Measurements from ENCODE around the gene CD163L1. TPM values are rescaled to one million over a fixed set of nuclear protein-coding genes. Genes with fewer than 3 reads are reported as not detected.

Gene CD163L1
- total RNA-seq, 1 experiment from 2014 or later: 27.0 TPM

- H4K20me1 ChIP-seq (ENCODE audit: insufficient read depth): no peaks in the 10 kb centered on the region
- TF ChIP-seq EZH2phosphoT487 (IDR thresholded peaks at IDR 0.05; ENCODE audit: borderline replicate concordance) (no peak), POLR2AphosphoS5 (IDR thresholded peaks at IDR 0.05; ENCODE audit: low read depth, low read length) (no peak), POLR2A (IDR thresholded peaks at IDR 0.05; ENCODE audit: borderline replicate concordance, extremely low read depth, insufficient read depth, insufficient read length) (no peak), SRF (IDR thresholded peaks at IDR 0.05; ENCODE audit: low read depth) (no peak), CTCF (IDR thresholded peaks at IDR 0.05 in 2 of 3, conservative IDR thresholded peaks at IDR 0.05 in 1 of 3; ENCODE audit: borderline replicate concordance in 1 of 3, insufficient read depth in 1 of 3, low read depth in 2 of 3, low read length in 2 of 3) (no peak), ZBTB33 (IDR thresholded peaks at IDR 0.05; ENCODE audit: extremely low read depth, insufficient replicate concordance, low read length) (no peak), FOSL1 (IDR thresholded peaks at IDR 0.05; ENCODE audit: low read depth) (no peak), EGR1 (IDR thresholded peaks at IDR 0.05; ENCODE audit: low read depth) (no peak), ELF1 (IDR thresholded peaks at IDR 0.05; ENCODE audit: borderline replicate concordance, low read depth) (no peak), JUND (IDR thresholded peaks at IDR 0.05) (no peak), CEBPB (IDR thresholded peaks at IDR 0.05; ENCODE audit: low read depth) (no peak), YY1 (IDR thresholded peaks at IDR 0.05; ENCODE audit: extremely low read depth, insufficient replicate concordance, low read depth, low read length) (no peak), SP1 (IDR thresholded peaks at IDR 0.05; ENCODE audit: low read depth) (no peak), TCF7L2 (IDR thresholded peaks at IDR 0.05; ENCODE audit: borderline replicate concordance, extremely low read depth, insufficient read depth, insufficient read length) (no peak)
- TF ChIP-seq, protein P1, sequence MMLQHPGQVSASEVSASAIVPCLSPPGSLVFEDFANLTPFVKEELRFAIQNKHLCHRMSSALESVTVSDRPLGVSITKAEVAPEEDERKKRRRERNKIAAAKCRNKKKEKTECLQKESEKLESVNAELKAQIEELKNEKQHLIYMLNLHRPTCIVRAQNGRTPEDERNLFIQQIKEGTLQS (IDR thresholded peaks at IDR 0.05): no peak
- no peak overlapping the region for H2AFZ ChIP-seq (ENCODE audit: low read depth, low read length, poor library complexity, severe bottlenecking)
- POLR2A ChIA-PET: no interaction called here
- H3K9me2 ChIP-seq (ENCODE audit: insufficient read depth): no peaks in the 10 kb centered on the region
- no peaks in the 10 kb centered on the region for H3K27me3 ChIP-seq (ENCODE audit: insufficient read depth, low read length)
- H3K9ac ChIP-seq (ENCODE audit: low read length): no peak overlapping the region
- intact Hi-C loops (cut with micrococcal nuclease): no loop called here
- H3K36me3 ChIP-seq (ENCODE audit: control insufficient read depth in 1 of 2, insufficient read depth in 2 of 2, low read length in 2 of 2): no peaks in the 10 kb centered on the region
- H3K79me2 ChIP-seq (ENCODE audit: insufficient read depth, low read length): no peaks in the 10 kb centered on the region
- no peak for ATAC-seq
- RAD21 ChIA-PET (ENCODE audit: low non-redundant PET in 1 of 2, low total read pairs in 2 of 2, uncharacterized antibody in 2 of 2, unreplicated experiment in 2 of 2): no interaction called here
- CTCF ChIA-PET: no interaction called here
- no peaks in the 10 kb centered on the region for H3K9me3 ChIP-seq (ENCODE audit: control insufficient read depth in 1 of 2, insufficient read depth in 1 of 2, low read depth in 1 of 2, low read length in 2 of 2)
- no TSS peak for BruUV-seq (replicated peaks)
- no peak for DNase-seq (ENCODE audit: low read depth, low spot score)
- no peaks in the 10 kb centered on the region for H3K4me1 ChIP-seq (ENCODE audit: control insufficient read depth in 1 of 2, insufficient read depth in 2 of 2, low read length in 2 of 2)
- no peak overlapping the region for H3K4me3 ChIP-seq (replicated peaks in 1 of 2; ENCODE audit: low read depth in 1 of 2, low read length in 2 of 2)
- no peak overlapping the region for H3K27ac ChIP-seq (ENCODE audit: low read depth, low read length)
- H3K4me2 ChIP-seq (ENCODE audit: low read length): no peak overlapping the region
These were observed 7.8 kb upstream of the CD163L1 start for GRCh38 chr12:7451756-7452155.

Data from HCT116 (cell line).